ENCODE results near the gene FAM227A.

DNA sequence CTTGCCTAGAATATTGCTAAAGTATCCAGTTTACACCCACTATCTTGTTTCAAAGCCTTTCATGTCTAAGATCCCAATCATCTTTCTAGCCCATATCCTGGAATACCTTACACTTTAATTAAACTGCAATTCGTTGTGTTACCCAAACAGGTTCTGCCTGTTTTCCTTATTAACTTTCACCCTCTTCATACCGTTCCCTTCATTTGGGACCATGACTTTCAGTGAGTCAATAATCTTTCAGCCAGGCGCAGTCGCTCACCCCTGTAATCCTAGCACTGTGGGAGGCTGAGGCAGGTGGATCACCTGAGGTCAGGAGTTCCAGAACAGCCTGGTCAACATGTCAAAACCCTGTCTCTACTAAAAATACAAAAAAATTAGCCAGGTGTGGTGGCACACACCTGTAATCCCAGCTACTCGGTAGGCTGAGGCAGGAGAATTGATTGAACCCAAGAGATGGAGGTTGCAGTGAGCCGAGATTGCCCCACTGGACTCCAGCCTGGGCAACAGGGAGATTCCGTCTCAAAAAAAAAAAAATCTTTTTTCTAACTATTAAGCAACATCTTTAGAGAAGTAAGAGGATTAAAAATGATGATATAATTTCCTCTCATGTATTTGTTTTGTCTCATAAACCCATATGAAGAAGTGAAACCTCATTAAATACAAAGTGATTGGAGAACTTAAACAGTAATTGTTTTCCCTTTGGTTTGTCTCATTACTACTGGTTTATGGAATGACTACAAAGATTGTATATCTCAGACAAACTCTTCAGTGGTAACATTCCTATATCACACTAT lies 106.9 kb downstream of the FAM227A start:
- TF ChIP-seq POLR2AphosphoS5 (IDR thresholded peaks at IDR 0.05) (peak; percentile 47), CTCF (IDR thresholded peaks at IDR 0.05) (no peak)

Measured in prostate gland (tissue), 2 donors.